ENCODE data around the gene TFAP2D.

The TFAP2D gene

GRCh38 chr6:50713226-50713625, at the start of gene TFAP2D:
Gene TFAP2D, plus strand, starts transcription at chr6:50713526. Its CDS starts 530 bp downstream, at chr6:50714056.
- no peak within 1 kb of the TSS for H3K4me3 ChIP-seq (ENCODE audit: low read depth, low read length)
- TF ChIP-seq, protein P1, sequence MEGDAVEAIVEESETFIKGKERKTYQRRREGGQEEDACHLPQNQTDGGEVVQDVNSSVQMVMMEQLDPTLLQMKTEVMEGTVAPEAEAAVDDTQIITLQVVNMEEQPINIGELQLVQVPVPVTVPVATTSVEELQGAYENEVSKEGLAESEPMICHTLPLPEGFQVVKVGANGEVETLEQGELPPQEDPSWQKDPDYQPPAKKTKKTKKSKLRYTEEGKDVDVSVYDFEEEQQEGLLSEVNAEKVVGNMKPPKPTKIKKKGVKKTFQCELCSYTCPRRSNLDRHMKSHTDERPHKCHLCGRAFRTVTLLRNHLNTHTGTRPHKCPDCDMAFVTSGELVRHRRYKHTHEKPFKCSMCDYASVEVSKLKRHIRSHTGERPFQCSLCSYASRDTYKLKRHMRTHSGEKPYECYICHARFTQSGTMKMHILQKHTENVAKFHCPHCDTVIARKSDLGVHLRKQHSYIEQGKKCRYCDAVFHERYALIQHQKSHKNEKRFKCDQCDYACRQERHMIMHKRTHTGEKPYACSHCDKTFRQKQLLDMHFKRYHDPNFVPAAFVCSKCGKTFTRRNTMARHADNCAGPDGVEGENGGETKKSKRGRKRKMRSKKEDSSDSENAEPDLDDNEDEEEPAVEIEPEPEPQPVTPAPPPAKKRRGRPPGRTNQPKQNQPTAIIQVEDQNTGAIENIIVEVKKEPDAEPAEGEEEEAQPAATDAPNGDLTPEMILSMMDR (IDR thresholded peaks at IDR 0.05; ENCODE audit: low read depth, low read length): no peak
- peaks cover 79% of the 10 kb centered on the region for H3K27me3 ChIP-seq (ENCODE audit: insufficient read depth, low read depth, severe bottlenecking)
- DNase-seq: no peak
- peaks cover 9% of the 10 kb centered on the region for H3K9me3 ChIP-seq (ENCODE audit: severe bottlenecking)
- H3K27ac ChIP-seq: no peak within 1 kb of the TSS
- H3K36me3 ChIP-seq: no peaks in the 10 kb centered on the region

GRCh38 chr6:50663806-50664205, 49.5 kb upstream of the TFAP2D start:
- DNase-seq: no peak

DNA sequence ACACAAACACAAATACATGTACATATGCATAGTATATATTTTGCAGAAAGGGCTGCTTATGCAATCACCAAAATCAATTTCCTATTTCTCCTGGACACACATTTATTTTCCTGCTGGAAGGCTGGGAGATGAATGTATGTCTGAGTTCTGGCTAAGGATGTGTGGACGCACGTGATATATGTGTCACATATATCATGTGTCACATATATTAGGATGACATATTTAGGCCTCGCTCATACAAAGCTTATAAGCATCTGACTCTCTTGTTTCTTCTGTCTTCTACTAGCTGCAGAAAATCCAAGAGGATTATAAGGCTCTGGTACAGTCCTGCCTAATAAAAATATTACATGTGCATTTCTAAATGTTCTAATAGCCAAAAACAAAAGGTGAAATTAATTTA, 47.2 kb upstream of the TFAP2D start:
- no peak for DNase-seq
- Histone ChIP-seq H3K27me3 (ENCODE audit: insufficient read depth, low read depth, severe bottlenecking) (peaks cover 11% of the 10 kb centered on the region), H3K4me3 (ENCODE audit: low read depth, low read length) (no peak overlapping the region), H3K27ac (no peak overlapping the region), H3K36me3 (no peaks in the 10 kb centered on the region), H3K9me3 (ENCODE audit: severe bottlenecking) (no peaks in the 10 kb centered on the region)
- TF ChIP-seq, protein P1 (IDR thresholded peaks at IDR 0.05; ENCODE audit: low read depth, low read length): no peak

More at GRCh38 chr6:50663806-50664205, 49.5 kb upstream of the TFAP2D start:
- Histone ChIP-seq H3K9me3 (ENCODE audit: severe bottlenecking) (no peaks in the 10 kb centered on the region), H3K27ac (no peak overlapping the region), H3K36me3 (no peaks in the 10 kb centered on the region), H3K27me3 (ENCODE audit: insufficient read depth, low read depth, severe bottlenecking) (peaks cover 11% of the 10 kb centered on the region), H3K4me3 (ENCODE audit: low read depth, low read length) (no peak overlapping the region)
- TF ChIP-seq, protein P1 (IDR thresholded peaks at IDR 0.05; ENCODE audit: low read depth, low read length): no peak

- Histone ChIP-seq H3K9me3 (ENCODE audit: severe bottlenecking) (no peaks in the 10 kb centered on the region), H3K4me3 (ENCODE audit: low read depth, low read length) (no peak overlapping the region), H3K27me3 (ENCODE audit: insufficient read depth, low read depth, severe bottlenecking) (peaks cover 15% of the 10 kb centered on the region), H3K27ac (no peak overlapping the region), H3K36me3 (no peaks in the 10 kb centered on the region)
- TF ChIP-seq, protein P1 (IDR thresholded peaks at IDR 0.05; ENCODE audit: low read depth, low read length): no peak
- DNase-seq: no peak
Observed at GRCh38 chr6:50681213-50681824, 32.0 kb upstream of the TFAP2D start.

DNA sequence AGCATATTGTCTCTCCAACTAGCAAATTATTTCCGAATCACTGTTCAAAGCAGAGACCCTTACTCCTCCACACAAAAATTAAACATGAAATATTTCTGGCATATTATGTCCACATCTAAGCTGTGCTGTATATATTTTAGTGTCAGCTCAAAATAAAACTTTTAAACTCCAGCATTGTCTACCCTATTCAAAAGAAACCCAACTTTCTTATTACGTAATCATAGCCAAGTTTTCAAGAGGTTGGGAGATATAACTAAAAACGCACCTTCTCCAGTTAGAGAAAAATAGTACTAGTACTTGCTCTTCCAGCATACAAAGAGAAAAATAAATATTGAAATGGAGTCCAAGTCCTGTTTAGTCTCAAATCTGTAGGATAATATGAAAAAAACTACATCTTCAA, 24.1 kb upstream of the TFAP2D start:
- no peak overlapping the region for H3K4me3 ChIP-seq (ENCODE audit: low read depth, low read length)
- H3K27ac ChIP-seq: no peak overlapping the region
- H3K27me3 ChIP-seq (ENCODE audit: insufficient read depth, low read depth, severe bottlenecking): peaks cover 27% of the 10 kb centered on the region
- H3K36me3 ChIP-seq: no peaks in the 10 kb centered on the region
- no peaks in the 10 kb centered on the region for H3K9me3 ChIP-seq (ENCODE audit: severe bottlenecking)
- no peak for DNase-seq
- TF ChIP-seq, protein P1 (IDR thresholded peaks at IDR 0.05; ENCODE audit: low read depth, low read length): no peak

All from WERI-Rb-1 (cell line).